Type B pancreatic cell (in vitro differentiated cells): Measurements from ENCODE around the gene PPP1R12A. TPM values are rescaled to one million over a fixed set of nuclear protein-coding genes. Genes with fewer than 3 reads are reported as not detected.

Source experiments
- DNase-seq: peaks from one replicate; pipeline ENCODE4 v3.0.0; 2021; ENCODE audit warnings: mixed read lengths; ENCODE audit not compliant: unreplicated experiment; ENCODE audit errors: extremely low spot score
- H3K27ac Mint-ChIP-seq: 2 replicates; pipeline ENCODE4 v1.8.0; 2021; ENCODE audit warnings: mild to moderate bottlenecking, mixed read lengths
- H3K27me3 Mint-ChIP-seq: 2 replicates; pipeline ENCODE4 v1.8.0; 2021; ENCODE audit warnings: mixed read lengths
- H3K36me3 Mint-ChIP-seq: 2 replicates; pipeline ENCODE4 v1.8.0; 2021; ENCODE audit warnings: mixed read lengths
- H3K4me1 Mint-ChIP-seq: one replicate; pipeline ENCODE4 v1.8.0; 2021; ENCODE audit warnings: mixed read lengths; ENCODE audit not compliant: unreplicated experiment
- H3K4me3 Mint-ChIP-seq: 2 replicates; pipeline ENCODE4 v1.8.0; 2021; ENCODE audit warnings: mild to moderate bottlenecking, mixed read lengths
- H3K9me3 Mint-ChIP-seq: 2 replicates; pipeline ENCODE4 v1.8.0; 2021; ENCODE audit warnings: mixed read lengths
- total RNA-seq: library from RNA; stranded (reverse); gene quantifications from 2 replicates; pipeline ENCODE4 v1.2.1, GENCODE V29; 2021; ENCODE audit warnings: low replicate concordance
- TF ChIP-seq, protein P1 (sequence below): fragments of 200-600 bp; sonication (generic); conservative IDR thresholded peaks from 2 replicates; pipeline ENCODE4 v1.5.0; 2021; ENCODE audit warnings: antibody characterized with exemption, mild to moderate bottlenecking

The PPP1R12A gene
- total RNA-seq, 1 donor from 2014 or later = 78.2 TPM

GRCh38 chr12:79900199-79900598, 34.7 kb downstream of the PPP1R12A start:
- peaks cover 8% of the 10 kb centered on the region for H3K36me3 Mint-ChIP-seq
- no peak overlapping the region for H3K27ac Mint-ChIP-seq
- H3K4me3 Mint-ChIP-seq = no peak overlapping the region
- H3K27me3 Mint-ChIP-seq = no peaks in the 10 kb centered on the region
- peaks cover 23% of the 10 kb centered on the region for H3K4me1 Mint-ChIP-seq
- no peak for DNase-seq
- TF ChIP-seq, protein P1, sequence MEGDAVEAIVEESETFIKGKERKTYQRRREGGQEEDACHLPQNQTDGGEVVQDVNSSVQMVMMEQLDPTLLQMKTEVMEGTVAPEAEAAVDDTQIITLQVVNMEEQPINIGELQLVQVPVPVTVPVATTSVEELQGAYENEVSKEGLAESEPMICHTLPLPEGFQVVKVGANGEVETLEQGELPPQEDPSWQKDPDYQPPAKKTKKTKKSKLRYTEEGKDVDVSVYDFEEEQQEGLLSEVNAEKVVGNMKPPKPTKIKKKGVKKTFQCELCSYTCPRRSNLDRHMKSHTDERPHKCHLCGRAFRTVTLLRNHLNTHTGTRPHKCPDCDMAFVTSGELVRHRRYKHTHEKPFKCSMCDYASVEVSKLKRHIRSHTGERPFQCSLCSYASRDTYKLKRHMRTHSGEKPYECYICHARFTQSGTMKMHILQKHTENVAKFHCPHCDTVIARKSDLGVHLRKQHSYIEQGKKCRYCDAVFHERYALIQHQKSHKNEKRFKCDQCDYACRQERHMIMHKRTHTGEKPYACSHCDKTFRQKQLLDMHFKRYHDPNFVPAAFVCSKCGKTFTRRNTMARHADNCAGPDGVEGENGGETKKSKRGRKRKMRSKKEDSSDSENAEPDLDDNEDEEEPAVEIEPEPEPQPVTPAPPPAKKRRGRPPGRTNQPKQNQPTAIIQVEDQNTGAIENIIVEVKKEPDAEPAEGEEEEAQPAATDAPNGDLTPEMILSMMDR = no peak
- no peaks in the 10 kb centered on the region for H3K9me3 Mint-ChIP-seq

DNA sequence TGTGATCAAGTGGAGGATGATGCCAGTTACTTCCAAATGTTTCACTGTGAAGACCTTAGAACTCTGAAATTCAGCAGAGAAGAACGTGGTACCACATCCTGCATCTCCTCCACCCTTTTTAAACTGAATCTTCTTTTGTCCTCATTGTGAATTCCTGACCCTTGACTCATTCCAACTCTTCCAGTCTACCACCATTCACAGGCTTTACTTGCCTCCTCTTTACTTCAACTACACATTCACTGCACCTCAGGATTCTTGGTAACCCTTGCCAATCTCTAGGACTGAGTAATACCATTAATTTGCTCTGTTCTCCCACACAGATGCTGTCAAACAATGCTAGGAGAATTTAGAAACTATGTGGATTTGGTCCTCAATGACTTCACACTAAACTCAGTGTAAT, 37.3 kb downstream of the PPP1R12A start:
- no peak overlapping the region for H3K4me3 Mint-ChIP-seq
- TF ChIP-seq, protein P1 = no peak
- H3K36me3 Mint-ChIP-seq = peaks cover 8% of the 10 kb centered on the region
- H3K27me3 Mint-ChIP-seq = no peaks in the 10 kb centered on the region
- H3K4me1 Mint-ChIP-seq = peaks cover 30% of the 10 kb centered on the region
- DNase-seq = no peak
- no peaks in the 10 kb centered on the region for H3K9me3 Mint-ChIP-seq
- no peak overlapping the region for H3K27ac Mint-ChIP-seq

- Mint-ChIP-seq H3K36me3 (peaks cover 8% of the 10 kb centered on the region), H3K4me1 (peaks cover 26% of the 10 kb centered on the region), H3K4me3 (no peak overlapping the region), H3K27ac (no peak overlapping the region), H3K27me3 (no peaks in the 10 kb centered on the region), H3K9me3 (no peaks in the 10 kb centered on the region)
- no peak for DNase-seq
- TF ChIP-seq, protein P1 = no peak
Measured at GRCh38 chr12:79895804-79896203, 39.1 kb downstream of the PPP1R12A start.

GRCh38 chr12:79895071-79895470, 39.8 kb downstream of the PPP1R12A start:
- H3K4me3 Mint-ChIP-seq = no peak overlapping the region
- H3K4me1 Mint-ChIP-seq = peaks cover 26% of the 10 kb centered on the region
- no peaks in the 10 kb centered on the region for H3K9me3 Mint-ChIP-seq
- no peaks in the 10 kb centered on the region for H3K27me3 Mint-ChIP-seq
- TF ChIP-seq, protein P1 = no peak
- peaks cover 8% of the 10 kb centered on the region for H3K36me3 Mint-ChIP-seq
- H3K27ac Mint-ChIP-seq = no peak overlapping the region
- no peak for DNase-seq

GRCh38 chr12:79891506-79892162, 43.3 kb downstream of the PPP1R12A start:
- peaks cover 42% of the 10 kb centered on the region for H3K4me1 Mint-ChIP-seq
- no peak for DNase-seq

More at GRCh38 chr12:79891506-79892162, 43.3 kb downstream of the PPP1R12A start:
- TF ChIP-seq, protein P1 = no peak
- Mint-ChIP-seq H3K27me3 (no peaks in the 10 kb centered on the region), H3K9me3 (no peaks in the 10 kb centered on the region), H3K27ac (no peak overlapping the region), H3K4me3 (no peak overlapping the region), H3K36me3 (no peaks in the 10 kb centered on the region)
